ENCODE measurements around the gene GPR176.

GRCh38 chr15:39966521-39966920 lies 46.5 kb upstream of the GPR176 start:
- TF ChIP-seq EP300 (IDR thresholded peaks at IDR 0.05; ENCODE audit: borderline replicate concordance): no peak
- TF ChIP-seq RAD21 (IDR thresholded peaks at IDR 0.05; ENCODE audit: low read depth): no peak
- no peak for TF ChIP-seq NFIC (IDR thresholded peaks at IDR 0.05)
- TF ChIP-seq, protein P1, sequence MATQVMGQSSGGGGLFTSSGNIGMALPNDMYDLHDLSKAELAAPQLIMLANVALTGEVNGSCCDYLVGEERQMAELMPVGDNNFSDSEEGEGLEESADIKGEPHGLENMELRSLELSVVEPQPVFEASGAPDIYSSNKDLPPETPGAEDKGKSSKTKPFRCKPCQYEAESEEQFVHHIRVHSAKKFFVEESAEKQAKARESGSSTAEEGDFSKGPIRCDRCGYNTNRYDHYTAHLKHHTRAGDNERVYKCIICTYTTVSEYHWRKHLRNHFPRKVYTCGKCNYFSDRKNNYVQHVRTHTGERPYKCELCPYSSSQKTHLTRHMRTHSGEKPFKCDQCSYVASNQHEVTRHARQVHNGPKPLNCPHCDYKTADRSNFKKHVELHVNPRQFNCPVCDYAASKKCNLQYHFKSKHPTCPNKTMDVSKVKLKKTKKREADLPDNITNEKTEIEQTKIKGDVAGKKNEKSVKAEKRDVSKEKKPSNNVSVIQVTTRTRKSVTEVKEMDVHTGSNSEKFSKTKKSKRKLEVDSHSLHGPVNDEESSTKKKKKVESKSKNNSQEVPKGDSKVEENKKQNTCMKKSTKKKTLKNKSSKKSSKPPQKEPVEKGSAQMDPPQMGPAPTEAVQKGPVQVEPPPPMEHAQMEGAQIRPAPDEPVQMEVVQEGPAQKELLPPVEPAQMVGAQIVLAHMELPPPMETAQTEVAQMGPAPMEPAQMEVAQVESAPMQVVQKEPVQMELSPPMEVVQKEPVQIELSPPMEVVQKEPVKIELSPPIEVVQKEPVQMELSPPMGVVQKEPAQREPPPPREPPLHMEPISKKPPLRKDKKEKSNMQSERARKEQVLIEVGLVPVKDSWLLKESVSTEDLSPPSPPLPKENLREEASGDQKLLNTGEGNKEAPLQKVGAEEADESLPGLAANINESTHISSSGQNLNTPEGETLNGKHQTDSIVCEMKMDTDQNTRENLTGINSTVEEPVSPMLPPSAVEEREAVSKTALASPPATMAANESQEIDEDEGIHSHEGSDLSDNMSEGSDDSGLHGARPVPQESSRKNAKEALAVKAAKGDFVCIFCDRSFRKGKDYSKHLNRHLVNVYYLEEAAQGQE (IDR thresholded peaks at IDR 0.05; ENCODE audit: low read depth): no peak
- TF ChIP-seq CREB1 (IDR thresholded peaks at IDR 0.05; ENCODE audit: low read depth): no peak

Measured in Ishikawa (cell line).